Fibroblast of the aortic adventitia (primary cell): ENCODE measurements around the gene SFSWAP. TPM values are rescaled to one million over a fixed set of nuclear protein-coding genes. Genes with fewer than 3 reads are reported as not detected.
"Not testable (repeated sequence)": the region's sequence is repeated elsewhere in the genome, so short reads cannot be mapped to it uniquely, and the experiment has no call there.

Experiments
- DNase-seq: peaks from one replicate; pipeline ENCODE4 v3.0.0-alpha.2; 2010; ENCODE audit warnings: low read depth
- H3K4me3 ChIP-seq: 2 replicates; pipeline ENCODE4 v1.5.1; 2011; ENCODE audit warnings: low read depth, mild to moderate bottlenecking, control low read depth, low read length, moderate library complexity
- total RNA-seq: library from RNA; depleted of rRNA; stranded (reverse); fragments of >200 nt; gene quantifications from 2 replicates; pipeline ENCODE4 v1.2.3, GENCODE V29; 2012; ENCODE audit warnings: low replicate concordance
- TF ChIP-seq, protein P1 (sequence below): IDR thresholded peaks from 2 replicates; pipeline ENCODE4 v1.5.1; 2011; ENCODE audit warnings: mild to moderate bottlenecking, low read length, control low read depth, inconsistent platforms; ENCODE audit not compliant: insufficient read depth

The SFSWAP gene
- total RNA-seq, 1 donor, result 27.0 TPM

DNA sequence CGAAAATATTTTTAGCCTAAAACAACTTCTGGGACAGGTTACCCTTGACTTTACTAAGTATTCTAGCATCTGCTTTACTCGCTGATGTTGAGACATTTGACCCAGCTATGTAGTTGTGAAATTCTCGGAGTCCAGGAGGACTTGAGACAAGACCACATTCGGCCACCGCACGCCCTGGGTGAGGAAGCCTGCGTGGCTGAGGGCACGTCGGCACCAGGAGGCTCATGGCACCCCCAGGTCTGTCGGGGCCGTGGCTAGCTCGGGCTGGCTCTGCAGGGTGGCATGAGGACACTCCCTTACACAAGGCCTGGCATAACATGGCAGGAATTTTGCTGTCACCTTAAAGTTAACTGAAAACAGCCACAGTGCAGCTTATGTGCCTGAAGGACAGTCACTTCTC lies 59.2 kb downstream of the SFSWAP start:
- TF ChIP-seq, protein P1, sequence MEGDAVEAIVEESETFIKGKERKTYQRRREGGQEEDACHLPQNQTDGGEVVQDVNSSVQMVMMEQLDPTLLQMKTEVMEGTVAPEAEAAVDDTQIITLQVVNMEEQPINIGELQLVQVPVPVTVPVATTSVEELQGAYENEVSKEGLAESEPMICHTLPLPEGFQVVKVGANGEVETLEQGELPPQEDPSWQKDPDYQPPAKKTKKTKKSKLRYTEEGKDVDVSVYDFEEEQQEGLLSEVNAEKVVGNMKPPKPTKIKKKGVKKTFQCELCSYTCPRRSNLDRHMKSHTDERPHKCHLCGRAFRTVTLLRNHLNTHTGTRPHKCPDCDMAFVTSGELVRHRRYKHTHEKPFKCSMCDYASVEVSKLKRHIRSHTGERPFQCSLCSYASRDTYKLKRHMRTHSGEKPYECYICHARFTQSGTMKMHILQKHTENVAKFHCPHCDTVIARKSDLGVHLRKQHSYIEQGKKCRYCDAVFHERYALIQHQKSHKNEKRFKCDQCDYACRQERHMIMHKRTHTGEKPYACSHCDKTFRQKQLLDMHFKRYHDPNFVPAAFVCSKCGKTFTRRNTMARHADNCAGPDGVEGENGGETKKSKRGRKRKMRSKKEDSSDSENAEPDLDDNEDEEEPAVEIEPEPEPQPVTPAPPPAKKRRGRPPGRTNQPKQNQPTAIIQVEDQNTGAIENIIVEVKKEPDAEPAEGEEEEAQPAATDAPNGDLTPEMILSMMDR, result no peak
- DNase-seq, result no peak
- no peak overlapping the region for H3K4me3 ChIP-seq

GRCh38 chr12:131771965-131772364 lies 61.1 kb downstream of the SFSWAP start:
- TF ChIP-seq, protein P1, result no peak
- no peak overlapping the region for H3K4me3 ChIP-seq
- DNase-seq, result no peak

DNA sequence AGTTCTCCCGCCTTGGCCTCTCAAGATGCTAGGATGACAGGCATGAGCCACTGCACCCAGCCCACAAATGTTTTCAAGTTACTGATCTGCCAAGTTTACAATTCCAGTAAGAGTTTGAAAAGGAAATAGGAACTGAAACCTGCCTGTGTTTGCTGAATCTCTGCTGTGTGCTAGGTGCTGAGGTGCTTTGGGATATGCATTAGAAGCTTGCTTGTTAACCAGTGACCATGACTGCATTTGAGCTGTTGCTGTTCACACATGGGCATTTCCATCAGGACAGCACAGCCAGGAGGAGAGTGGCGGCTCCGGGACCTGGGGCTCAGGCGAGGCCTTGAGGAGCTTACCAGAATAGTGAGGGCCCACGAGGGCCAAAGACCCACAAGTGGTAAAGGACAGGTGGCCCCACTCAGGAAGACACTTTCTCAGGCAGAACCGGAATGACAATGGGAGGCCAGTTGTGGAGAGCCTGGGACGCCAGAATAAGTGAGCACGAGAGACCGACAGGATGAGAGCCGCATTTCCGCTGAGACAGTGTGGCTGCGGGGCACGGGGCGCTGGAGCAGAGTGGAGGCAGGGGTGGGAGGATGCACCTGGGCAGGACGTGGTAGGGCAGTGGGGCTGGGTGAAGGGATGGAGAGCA lies 62.8 kb downstream of the SFSWAP start:
- DNase-seq, result no peak
- TF ChIP-seq, protein P1, result no peak
- no peak overlapping the region for H3K4me3 ChIP-seq

- no peak for DNase-seq
- TF ChIP-seq, protein P1, result no peak
- no peak overlapping the region for H3K4me3 ChIP-seq
Observed at GRCh38 chr12:131774576-131775391, 63.9 kb downstream of the SFSWAP start.

DNA sequence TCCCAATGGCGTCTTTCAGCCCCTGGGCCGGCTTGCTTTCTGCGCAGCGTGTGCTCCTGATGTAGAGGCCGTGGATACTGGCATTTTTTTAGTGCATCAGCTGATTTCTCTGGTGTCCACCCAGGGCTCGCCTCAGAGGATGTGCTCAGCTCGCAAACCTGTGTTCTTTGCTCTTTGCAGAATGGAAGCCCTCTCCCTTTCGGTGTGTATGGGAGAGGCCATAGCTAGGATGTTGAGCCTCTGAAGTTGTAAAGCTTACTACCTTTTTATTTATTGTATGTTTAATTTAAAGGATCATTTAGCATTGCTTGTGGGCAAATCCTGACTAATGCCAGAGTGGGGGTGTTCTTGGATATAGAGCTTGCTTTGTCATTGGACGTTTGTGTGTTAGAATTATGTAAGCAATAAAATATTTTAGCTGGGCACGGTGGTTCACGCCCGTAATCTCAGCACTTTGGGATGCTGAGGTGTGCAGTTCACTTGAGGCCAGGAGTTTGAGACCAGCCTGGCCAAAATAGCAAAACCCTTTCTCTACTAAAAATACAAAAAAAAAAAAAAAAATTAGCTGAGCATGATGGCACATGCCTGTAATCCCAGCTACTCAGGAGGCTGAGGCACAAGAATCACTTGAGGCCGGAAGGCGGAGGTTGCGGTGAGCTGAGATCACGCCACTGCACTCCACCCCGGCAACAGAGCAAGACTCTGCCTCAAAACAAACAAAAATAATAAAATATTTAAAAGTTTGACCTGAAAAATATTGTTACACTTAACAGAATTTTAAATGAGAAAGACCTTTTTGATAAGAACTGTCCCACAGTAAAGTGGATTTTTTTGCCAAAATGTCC lies 64.7 kb downstream of the SFSWAP start:
- no peak overlapping the region for H3K4me3 ChIP-seq
- DNase-seq, result no peak
- TF ChIP-seq, protein P1, result no peak

- TF ChIP-seq, protein P1, result no peak
- no peak for DNase-seq
- H3K4me3 ChIP-seq, result no peak overlapping the region
Observed at GRCh38 chr12:131776237-131776889, 65.5 kb downstream of the SFSWAP start.

DNA sequence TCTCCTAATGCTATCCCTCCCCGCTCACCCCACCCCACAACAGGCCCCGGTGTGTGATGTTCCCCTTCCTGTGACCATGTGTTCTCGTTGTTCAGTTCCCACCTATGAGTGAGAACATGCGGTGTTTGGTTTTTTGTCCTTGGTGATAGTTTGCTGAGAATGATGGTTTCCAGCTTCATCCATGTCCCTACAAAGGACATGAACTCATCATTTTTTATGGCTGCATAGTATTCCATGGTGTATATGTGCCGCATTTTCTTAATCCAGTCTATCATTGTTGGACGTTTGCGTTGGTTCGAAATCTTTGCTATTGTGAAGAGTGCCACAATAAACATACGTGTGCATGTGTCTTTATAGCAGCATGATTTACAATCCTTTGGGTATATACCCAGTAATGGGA lies 66.4 kb downstream of the SFSWAP start:
- not testable (repeated sequence) for H3K4me3 ChIP-seq, DNase-seq
